IMR-90 (cell line): Measurements from ENCODE around the gene GABRR1. TPM values are rescaled to one million over a fixed set of nuclear protein-coding genes. Genes with fewer than 3 reads are reported as not detected.

ENCODE experiments used
- ATAC-seq: fragments of 200-7000 bp; cut with Tn5 transposase; 2 replicates; pipeline ENCODE4 v1.9.1; 2020; ENCODE audit warnings: low read depth, mild to moderate bottlenecking, moderate library complexity
- BruUV-seq: library from RNA; stranded (reverse); fragments of 400-500 nt; replicated peaks from 2 replicates; lab custom pipeline; 2021; lab: Mats Ljungman, UMichigan
- CTCF ChIA-PET: fragments of 300-600 bp; formaldehyde crosslinking; extraction: SDS; loops from one replicate; lab custom pipeline; 2021; ENCODE audit warnings: antibody characterized with exemption; lab: Yijun Ruan, JAX
- POLR2A ChIA-PET: fragments of 300-600 bp; sonication (Branson Sonifier 250); formaldehyde crosslinking; loops from one replicate; lab custom pipeline; 2022; ENCODE audit warnings: antibody characterized with exemption; ENCODE audit not compliant: unreplicated experiment; lab: Charles Lee
- DNase-seq: peaks from one replicate; pipeline ENCODE4 v3.0.0; 2013
- H2AFZ ChIP-seq: replicated peaks from 2 replicates; pipeline ENCODE3; 2013; ENCODE audit warnings: low read length, mild to moderate bottlenecking; ENCODE audit not compliant: poor library complexity
- H2AK5ac ChIP-seq: 2 replicates; pipeline ENCODE4 v1.6.1; 2013; ENCODE audit warnings: low read depth, low read length, inconsistent platforms
- H2AK9ac ChIP-seq: replicated peaks from 2 replicates; pipeline ENCODE3; 2013; ENCODE audit warnings: mild to moderate bottlenecking, low read depth, low read length, moderate library complexity; ENCODE audit not compliant: poor library complexity
- H2BK120ac ChIP-seq: 2 replicates; pipeline ENCODE4 v1.6.1; 2013; ENCODE audit warnings: low read depth, low read length, inconsistent platforms
- H2BK15ac ChIP-seq: 3 replicates; pipeline ENCODE4 v1.6.1; 2013; ENCODE audit warnings: low read depth, low read length, inconsistent platforms
- H2BK20ac ChIP-seq: 2 replicates; pipeline ENCODE4 v1.6.1; 2013; ENCODE audit warnings: low read depth, mild to moderate bottlenecking, inconsistent platforms, low read length, moderate library complexity
- H2BK5ac ChIP-seq: 2 replicates; pipeline ENCODE4 v1.6.1; 2013; ENCODE audit warnings: mild to moderate bottlenecking, low read depth, low read length, inconsistent platforms; ENCODE audit not compliant: poor library complexity, severe bottlenecking
- H3K14ac ChIP-seq: replicated peaks from 2 replicates; pipeline ENCODE4 v1.6.1; 2013; ENCODE audit warnings: low read depth, low read length, inconsistent platforms
- H3K18ac ChIP-seq: 2 replicates; pipeline ENCODE4 v1.6.1; 2013; ENCODE audit warnings: low read depth, low read length, control low read depth
- H3K23ac ChIP-seq: 2 replicates; pipeline ENCODE4 v1.6.1; 2013; ENCODE audit warnings: low read depth, low read length, inconsistent platforms
- H3K27ac ChIP-seq: 2 replicates; pipeline ENCODE4 v1.5.1; 2013; ENCODE audit warnings: mild to moderate bottlenecking, control low read depth, low read length; ENCODE audit not compliant: insufficient read depth
- H3K27me3 ChIP-seq: 2 replicates; pipeline ENCODE4 v1.6.1; 2013; ENCODE audit warnings: low read length; ENCODE audit not compliant: control insufficient read depth, insufficient read depth
- H3K36me3 ChIP-seq: 2 replicates; pipeline ENCODE4 v1.6.1; 2013; ENCODE audit warnings: low read length, mixed read lengths; ENCODE audit not compliant: control insufficient read depth, insufficient read depth
- H3K4ac ChIP-seq: 2 replicates; pipeline ENCODE4 v1.6.1; 2013; ENCODE audit warnings: low read depth, low read length, inconsistent platforms
- H3K4me1 ChIP-seq: 2 replicates; pipeline ENCODE4 v1.6.1; 2013; ENCODE audit warnings: low read length, mixed read lengths; ENCODE audit not compliant: control insufficient read depth, insufficient read depth
- H3K4me2 ChIP-seq: 2 replicates; pipeline ENCODE4 v1.6.1; 2013; ENCODE audit warnings: low read depth, mild to moderate bottlenecking, control low read depth, low read length, moderate library complexity
- H3K4me3 ChIP-seq: 2 replicates; pipeline ENCODE4 v1.5.1; 2013; ENCODE audit warnings: low read depth, mild to moderate bottlenecking, control low read depth, low read length, moderate library complexity; ENCODE audit not compliant: insufficient read depth
- H3K56ac ChIP-seq: 2 replicates; pipeline ENCODE4 v1.6.1; 2013; ENCODE audit warnings: low read length, inconsistent platforms; ENCODE audit not compliant: insufficient read depth; ENCODE audit errors: extremely low read depth
- H3K79me1 ChIP-seq, 2 experiments: 2 replicates each; pipeline ENCODE4 v1.6.1; 2013; ENCODE audit warnings: low read length in 2 of 2, inconsistent platforms in 1 of 2, low read depth in 1 of 2
- H3K9ac ChIP-seq: 2 replicates; pipeline ENCODE4 v1.6.1; 2013; ENCODE audit warnings: low read depth, low read length, control low read depth
- H3K9me1 ChIP-seq: 2 replicates; pipeline ENCODE4 v1.6.1; 2013; ENCODE audit warnings: low read length, inconsistent platforms; ENCODE audit not compliant: insufficient read depth
- H3K9me3 ChIP-seq: 2 replicates; pipeline ENCODE4 v1.6.1; 2013; ENCODE audit warnings: low read length; ENCODE audit not compliant: control insufficient read depth, insufficient read depth
- H4K20me1 ChIP-seq: 2 replicates; pipeline ENCODE4 v1.6.1; 2013; ENCODE audit warnings: low read length, inconsistent platforms; ENCODE audit not compliant: insufficient read depth
- H4K5ac ChIP-seq: 2 replicates; pipeline ENCODE4 v1.6.1; 2013; ENCODE audit warnings: mild to moderate bottlenecking, low read depth, low read length, control low read depth
- H4K8ac ChIP-seq, 2 experiments: 2 replicates each; pipeline ENCODE4 v1.6.1; 2013; ENCODE audit warnings: low read depth in 2 of 2, low read length in 2 of 2, control low read depth in 1 of 2, inconsistent platforms in 1 of 2
- H4K91ac ChIP-seq: 2 replicates; pipeline ENCODE4 v1.6.1; 2013; ENCODE audit warnings: low read depth, low read length, inconsistent platforms; ENCODE audit not compliant: insufficient read depth
- CTCF ChIP-seq: conservative IDR thresholded peaks from 2 replicates; pipeline ENCODE4 v1.5.1; 2012; ENCODE audit warnings: mild to moderate bottlenecking, low read depth, low read length, improper control_type of control experiment
- MAZ ChIP-seq: IDR thresholded peaks from 2 replicates; pipeline ENCODE4 v1.6.1; 2012; ENCODE audit warnings: low read depth, mild to moderate bottlenecking, low read length, improper control_type of control experiment, moderate library complexity, borderline replicate concordance
- RCOR1 ChIP-seq: IDR thresholded peaks from 2 replicates; pipeline ENCODE4 v1.6.1; 2012; ENCODE audit warnings: mild to moderate bottlenecking, low read length, improper control_type of control experiment; ENCODE audit not compliant: insufficient replicate concordance
- USF2 ChIP-seq: fragments of 150-350 bp; IDR thresholded peaks from 2 replicates; pipeline ENCODE4 v1.6.1; 2017; ENCODE audit warnings: mild to moderate bottlenecking, antibody characterized with exemption, low read length, low read depth
- WGBS, 2 experiments: methylation state at CpG; one replicate each; pipeline versions ENCODE4 v1.1.5 to v1.1.7; 2013; ENCODE audit warnings: missing lambda C conversion rate in 2 of 2; ENCODE audit not compliant: insufficient read length in 1 of 2; ENCODE audit errors: extremely low coverage in 2 of 2; 5-methylcytosine and 5-hydroxymethylcytosine counted together
- dilution Hi-C: fragments of 300-500 bp; cut with HindIII; formaldehyde crosslinking; loops from one replicate; pipeline ENCODE4 v1.14.3; 2018; ENCODE audit warnings: low sequenced_read_pairs; ENCODE audit not compliant: unreplicated experiment
- in situ Hi-C: fragments of 300-500 bp; cut with MboI; formaldehyde crosslinking; loops from 3 replicates; pipeline ENCODE4 v1.14.3; 2019; ENCODE audit warnings: low sequenced_read_pairs, inconsistent platforms, mixed read lengths
- intact Hi-C: fragments of 100-400 bp; cut with micrococcal nuclease; formaldehyde crosslinking; loops from 2 replicates; pipeline ENCODE4 v1.10.0; 2022
- polyA plus RNA-seq, 3 experiments: library from polyadenylated mRNA; depleted of rRNA; stranded (reverse); fragments of >200 nt; gene quantifications; 2 replicates each; pipeline ENCODE4 v1.2.3, GENCODE V29; 2012; ENCODE audit warnings: low replicate concordance in 1 of 3
- total RNA-seq: library from RNA; depleted of rRNA; stranded (reverse); fragments of >200 nt; gene quantifications from 2 replicates; pipeline ENCODE4 v1.2.3, GENCODE V29; 2012

The GABRR1 gene
- total and polyA plus RNA-seq, 2 of the 4 experiments (the other 2 are of a cell fraction): not detected

GRCh38 chr6:89162047-89162371 lies 55.1 kb downstream of the GABRR1 start:
- Histone ChIP-seq H2AK9ac (no peak overlapping the region), H3K56ac (no peak overlapping the region), H2AK5ac (no peak overlapping the region), H2AFZ (no peak overlapping the region), H3K18ac (no peak overlapping the region), H3K23ac (no peak overlapping the region), H3K9me3 (no peaks in the 10 kb centered on the region), H3K27ac (no peak overlapping the region), H3K4me1 (no peaks in the 10 kb centered on the region; the same call in 1 of the 2 replicates), H3K14ac (no peak overlapping the region), H3K9me1 (no peaks in the 10 kb centered on the region; the same call in 1 of the 2 replicates), H4K91ac (no peak overlapping the region), H4K20me1 (no peaks in the 10 kb centered on the region), H3K4me3 (no peak overlapping the region), H4K8ac (no peak overlapping the region), H3K27me3 (no peaks in the 10 kb centered on the region), H2BK120ac (no peak overlapping the region), H3K79me1 (no peaks in the 10 kb centered on the region), H3K36me3 (peaks cover 10% of the 10 kb centered on the region), H2BK15ac (no peak overlapping the region), H3K9ac (no peak overlapping the region), H2BK5ac (no peak overlapping the region), H4K5ac (no peak overlapping the region), H3K4me2 (no peak overlapping the region), H2BK20ac (no peak overlapping the region), H3K4ac (no peak overlapping the region)
- ATAC-seq (no peak), DNase-seq (no peak)
- in situ Hi-C loops: no loop called here
- POLR2A ChIA-PET: no interaction called here
- CTCF ChIA-PET: no interaction called here
- no TSS peak for BruUV-seq
- intact Hi-C loops: no loop called here
- dilution Hi-C loops: no loop called here
- WGBS, 2 experiments: 40% methylated on average over 1 of the region's 4 CpGs; no CpG with 5 or more reads in 1 of the 2 experiments
- TF ChIP-seq MAZ (no peak), RCOR1 (no peak), USF2 (no peak), CTCF (no peak)
